H1 (cell line): Measurements from ENCODE around the gene NDUFS5. TPM values are rescaled to one million over a fixed set of nuclear protein-coding genes. Genes with fewer than 3 reads are reported as not detected.

Source experiments
- CTCF ChIA-PET: fragments of 300-600 bp; sonication (Branson Sonifier 250); formaldehyde crosslinking; loops from one replicate; lab custom pipeline; 2021; ENCODE audit not compliant: partially characterized antibody; lab: Charles Lee
- POLR2A ChIA-PET: fragments of 300-600 bp; sonication (Branson Sonifier 250); formaldehyde crosslinking; loops from one replicate; lab custom pipeline; 2021; ENCODE audit warnings: inconsistent platforms; ENCODE audit not compliant: partially characterized antibody; lab: Charles Lee
- DNase-seq, 2 experiments: peaks; one replicate each; pipeline versions ENCODE4 v3.0.0 to v3.0.0-alpha.2; 2010 to 2022; ENCODE audit warnings: low spot score in 2 of 2, low read depth in 1 of 2, mixed read lengths in 1 of 2
- FAIRE-seq: peaks from 2 replicates; lab custom pipeline; 2011; peaks lifted over from hg19 to GRCh38; lab: Jason Lieb, UNC
- H2AFZ ChIP-seq: 2 replicates; pipeline ENCODE4 v1.8.1; 2012; ENCODE audit warnings: low read length, inconsistent platforms
- H2AK5ac ChIP-seq: 2 replicates; pipeline ENCODE4 v1.6.1; 2013; ENCODE audit warnings: low read depth, low read length
- H2BK120ac ChIP-seq: replicated peaks from 2 replicates; pipeline ENCODE3; 2013; ENCODE audit warnings: low read depth, low read length, inconsistent platforms
- H2BK12ac ChIP-seq: 2 replicates; pipeline ENCODE4 v1.6.1; 2013; ENCODE audit warnings: low read depth, low read length
- H2BK15ac ChIP-seq: 2 replicates; pipeline ENCODE4 v1.6.1; 2013; ENCODE audit warnings: low read length
- H2BK20ac ChIP-seq: 2 replicates; pipeline ENCODE4 v1.6.1; 2013; ENCODE audit warnings: low read length
- H2BK5ac ChIP-seq: 2 replicates; pipeline ENCODE4 v1.6.1; 2013; ENCODE audit warnings: low read depth, low read length
- H3K14ac ChIP-seq: 2 replicates; pipeline ENCODE4 v1.6.1; 2013; ENCODE audit warnings: inconsistent platforms; ENCODE audit not compliant: insufficient read length
- H3K18ac ChIP-seq: 2 replicates; pipeline ENCODE4 v1.6.1; 2013; ENCODE audit warnings: low read length; ENCODE audit errors: extremely low read depth
- H3K23ac ChIP-seq: 2 replicates; pipeline ENCODE4 v1.6.1; 2013; ENCODE audit warnings: inconsistent platforms; ENCODE audit not compliant: insufficient read length
- H3K23me2 ChIP-seq: 2 replicates; pipeline ENCODE4 v1.6.1; 2013; ENCODE audit warnings: low read depth, low read length
- H3K27ac ChIP-seq: 2 replicates; pipeline ENCODE4 v1.6.1; 2011; ENCODE audit warnings: low read depth, low read length, inconsistent platforms
- H3K27me3 ChIP-seq, 4 experiments: replicated peaks in 1 of 4; 1 replicate in 1 of 4; 2 replicates in 3 of 4; pipeline versions ENCODE4 v1.6.1 to v1.8.1; 2011 to 2013; ENCODE audit warnings: low read length in 3 of 4, mild to moderate bottlenecking in 3 of 4, inconsistent platforms in 2 of 4, mixed read lengths in 2 of 4, moderate library complexity in 1 of 4; ENCODE audit not compliant: control insufficient read depth in 3 of 4, insufficient read depth in 3 of 4; ENCODE audit errors: extremely low read depth in 1 of 4
- H3K36me3 ChIP-seq, 4 experiments: 2 replicates each; pipeline versions ENCODE4 v1.6.1 to v1.8.1; 2011 to 2013; ENCODE audit warnings: mild to moderate bottlenecking in 4 of 4, low read length in 3 of 4, moderate library complexity in 2 of 4, control low read depth in 1 of 4, inconsistent platforms in 1 of 4; ENCODE audit not compliant: insufficient read depth in 4 of 4, control insufficient read depth in 2 of 4
- H3K4ac ChIP-seq: replicated peaks from 2 replicates; pipeline ENCODE3; 2013; ENCODE audit warnings: low read length, low read depth, mixed read lengths, inconsistent platforms; ENCODE audit not compliant: insufficient read length
- H3K4me1 ChIP-seq, 4 experiments: replicated peaks in 1 of 4; 1 replicate in 1 of 4; 2 replicates in 3 of 4; pipeline versions ENCODE4 v1.6.1 to v1.8.1; 2011 to 2013; ENCODE audit warnings: low read length in 3 of 4, inconsistent platforms in 2 of 4, mixed read lengths in 1 of 4; ENCODE audit not compliant: insufficient read depth in 4 of 4, control insufficient read depth in 3 of 4
- H3K4me2 ChIP-seq, 2 experiments: 2 replicates each; pipeline versions ENCODE4 v1.6.1 to v1.8.1; 2011 to 2013; ENCODE audit warnings: low read depth in 2 of 2, low read length in 2 of 2, control low read depth in 1 of 2, inconsistent platforms in 1 of 2, mild to moderate bottlenecking in 1 of 2; ENCODE audit not compliant: insufficient read depth in 1 of 2
- H3K4me3 ChIP-seq, 4 experiments: fragments of 200-600, 300-600 bp in 1 of 4; sonication (generic), shearing (Covaris generic), sonication (Bioruptor Twin) in 1 of 4; 2 replicates each; pipeline versions ENCODE4 v1.5.1 to v1.8.1; 2011 to 2016; ENCODE audit warnings: low read length in 4 of 4, low read depth in 3 of 4, control low read depth in 2 of 4, inconsistent platforms in 2 of 4, mild to moderate bottlenecking in 2 of 4, mixed read lengths in 1 of 4, moderate library complexity in 1 of 4; ENCODE audit not compliant: insufficient read depth in 2 of 4; ENCODE audit errors: extremely low read depth in 1 of 4
- H3K56ac ChIP-seq: replicated peaks from 2 replicates; pipeline ENCODE3; 2013; ENCODE audit warnings: low read depth, mild to moderate bottlenecking, mixed read lengths, low read length, inconsistent platforms; ENCODE audit not compliant: insufficient read length
- H3K79me1 ChIP-seq: 2 replicates; pipeline ENCODE4 v1.6.1; 2013; ENCODE audit warnings: low read depth, low read length, control low read depth
- H3K79me2 ChIP-seq, 2 experiments: 2 replicates each; pipeline versions ENCODE4 v1.6.1 to v1.8.1; 2012 to 2013; ENCODE audit warnings: low read length in 2 of 2, mild to moderate bottlenecking in 2 of 2, inconsistent platforms in 1 of 2; ENCODE audit not compliant: insufficient read depth in 2 of 2, control insufficient read depth in 1 of 2
- H3K9ac ChIP-seq, 4 experiments: replicated peaks in 1 of 4; 1 replicate in 1 of 4; 2 replicates in 3 of 4; pipeline versions ENCODE4 v1.6.1 to v1.8.1; 2011 to 2013; ENCODE audit warnings: low read depth in 3 of 4, low read length in 3 of 4, control low read depth in 2 of 4, mild to moderate bottlenecking in 2 of 4, moderate library complexity in 2 of 4, inconsistent platforms in 1 of 4; ENCODE audit errors: extremely low read depth in 1 of 4
- H3K9me3 ChIP-seq, 2 experiments: 2 replicates each; pipeline versions ENCODE4 v1.6.1 to v1.8.1; 2012 to 2013; ENCODE audit warnings: mild to moderate bottlenecking in 2 of 2, moderate library complexity in 2 of 2, control low read depth in 1 of 2, inconsistent platforms in 1 of 2, low read depth in 1 of 2, low read length in 1 of 2, mixed read lengths in 1 of 2; ENCODE audit not compliant: insufficient read depth in 2 of 2
- H4K20me1 ChIP-seq, 2 experiments: replicated peaks in 1 of 2; 2 replicates each; pipeline versions ENCODE3 to v1.8.1; 2011 to 2013; ENCODE audit warnings: inconsistent platforms in 2 of 2, low read length in 2 of 2, mild to moderate bottlenecking in 1 of 2; ENCODE audit not compliant: insufficient read depth in 2 of 2, control insufficient read depth in 1 of 2
- H4K5ac ChIP-seq: 2 replicates; pipeline ENCODE4 v1.6.1; 2013; ENCODE audit warnings: low read length, low read depth, mixed read lengths, inconsistent platforms; ENCODE audit not compliant: insufficient read length
- H4K8ac ChIP-seq: 2 replicates; pipeline ENCODE4 v1.8.0; 2013; ENCODE audit warnings: mild to moderate bottlenecking, moderate library complexity, low read length, inconsistent platforms; ENCODE audit not compliant: insufficient read depth; ENCODE audit errors: extremely low read depth
- H4K91ac ChIP-seq: replicated peaks from 2 replicates; pipeline ENCODE3; 2013; ENCODE audit warnings: low read length, mixed read lengths, inconsistent platforms; ENCODE audit not compliant: insufficient read length
- ATF3 ChIP-seq: IDR thresholded peaks from 2 replicates; pipeline ENCODE4 v1.6.1; 2011; ENCODE audit warnings: low read depth, mild to moderate bottlenecking, low read length; ENCODE audit not compliant: insufficient read depth
- CHD1 ChIP-seq: IDR thresholded peaks from 2 replicates; pipeline ENCODE4 v1.6.1; 2012; ENCODE audit warnings: low read depth, low read length, improper control_type of control experiment
- HDAC6 ChIP-seq: IDR thresholded peaks from one replicate; pipeline ENCODE4 v1.7.1; 2012; ENCODE audit warnings: low read depth, mild to moderate bottlenecking, inconsistent platforms, low read length, moderate library complexity
- JUN ChIP-seq: IDR thresholded peaks from 2 replicates; pipeline ENCODE4 v1.6.1; 2011; ENCODE audit warnings: low read depth, mild to moderate bottlenecking, improper control_type of control experiment, low read length
- MAX ChIP-seq: IDR thresholded peaks from 2 replicates; pipeline ENCODE4 v1.6.1; 2012; ENCODE audit warnings: inconsistent platforms
- RBBP5 ChIP-seq: IDR thresholded peaks from 2 replicates; pipeline ENCODE4 v1.7.1; 2012; ENCODE audit warnings: low read depth, mild to moderate bottlenecking, inconsistent platforms, low read length, moderate library complexity, borderline replicate concordance
- SAP30 ChIP-seq: fragments of 300-600 bp; sonication (generic); IDR thresholded peaks from 2 replicates; pipeline ENCODE4 v1.7.1; 2012; ENCODE audit warnings: low read length, moderate library complexity, mild to moderate bottlenecking, inconsistent platforms; ENCODE audit not compliant: insufficient read depth, insufficient replicate concordance
- SIN3A ChIP-seq, 2 experiments: IDR thresholded peaks in 1 of 2; conservative IDR thresholded peaks in 1 of 2; 2 replicates each; pipeline ENCODE4 v1.6.1; 2011 to 2012; ENCODE audit warnings: low read length in 2 of 2, improper control_type of control experiment in 1 of 2, low read depth in 1 of 2, mild to moderate bottlenecking in 1 of 2
- TAF7 ChIP-seq: optimal IDR thresholded peaks from 2 replicates; pipeline ENCODE3; 2011; ENCODE audit warnings: low read depth, mild to moderate bottlenecking, inconsistent platforms, low read length, moderate library complexity, borderline replicate concordance
- YY1 ChIP-seq: IDR thresholded peaks from 2 replicates; pipeline ENCODE4 v1.6.1; 2011; ENCODE audit warnings: low read depth, mild to moderate bottlenecking, low read length
- whole genome bisulfite sequencing, 2 experiments: shearing (Covaris generic) in 1 of 2; methylation state at CpG; one replicate each; pipeline versions ENCODE4 v1.1.6 to v1.1.7; 2013 to 2015; ENCODE audit warnings: low lambda C conversion rate in 2 of 2, mixed read lengths in 2 of 2, inconsistent platforms in 1 of 2, low coverage in 1 of 2, missing lambda C conversion rate in 1 of 2; ENCODE audit not compliant: insufficient replicate concordance in 2 of 2, insufficient coverage in 1 of 2, insufficient read length in 1 of 2; ENCODE audit errors: extremely low coverage in 1 of 2, missing lambda C conversion rate in 1 of 2; 5-methylcytosine and 5-hydroxymethylcytosine counted together
- polyA plus RNA-seq, 7 experiments: library from polyadenylated mRNA; depleted of rRNA in 3 of 7; stranded (reverse) in 5 of 7; unstranded in 2 of 7; fragments of >200 nt in 5 of 7; fragments of 200-250 nt in 2 of 7; gene quantifications; 1 replicate in 5 of 7; 2 replicates in 1 of 7; 4 replicates in 1 of 7; pipeline versions ENCODE4 v1.2.1 to v1.2.3, GENCODE V29; 2011 to 2013; ENCODE audit warnings: missing spikeins in 2 of 7, mixed read lengths in 2 of 7
- total RNA-seq: library from RNA; stranded (reverse); fragmentation: NEBNext Ultra II Directional; extraction: Animal tissue kit (Norgen Biotek cat#: 25700); gene quantifications from 2 replicates; pipeline ENCODE4 v1.2.1, GENCODE V29; 2021

The NDUFS5 gene
- total and polyA plus RNA-seq, 2 of the 8 experiments (the other 6 are each of a cell fraction or from before 2014, with no cell fraction given), result 435 to 835 TPM

GRCh38 chr1:39016604-39017171 is 9.5 kb upstream of the NDUFS5 start:
- H3K23me2 ChIP-seq, result no peaks in the 10 kb centered on the region
- H2BK5ac ChIP-seq, result peak overlapping the region; percentile 53; the same call in 1 of the 2 replicates
- H2AK5ac ChIP-seq, result no peak overlapping the region
- H3K9me3 ChIP-seq, result no peaks in the 10 kb centered on the region
- H3K79me2 ChIP-seq, result no peaks in the 10 kb centered on the region
- no peaks in the 10 kb centered on the region for H3K79me1 ChIP-seq
- H2AFZ ChIP-seq, result peak overlapping the region; percentile 19; the same call in 1 of the 2 replicates
- H2BK20ac ChIP-seq, result no peak overlapping the region
- ChIA-PET CTCF (interaction anchor here (0.7 to 2.0 kb wide), 4 partner anchors 10 to 123 kb away, joined by 3 to 6 read pairs (median 4); no protein-coding TSS in a partner anchor), POLR2A (interaction anchor here (0.7 to 11.3 kb wide), 14 partner anchors 8 to 98 kb away, joined by 3 to 182 read pairs (median 4); partner anchors contain the start of gene NDUFS5)
- no peak overlapping the region for H4K91ac ChIP-seq
- H4K5ac ChIP-seq, result peak overlapping the region; percentile 32
- no peak overlapping the region for H2BK15ac ChIP-seq
- H3K4me3 ChIP-seq, result peak overlapping the region in 2 of 4 experiments; percentile 3 to 8; a peak in 2 of 8 replicates
- H3K14ac ChIP-seq, result no peak overlapping the region
- H2BK120ac ChIP-seq, result no peak overlapping the region
- peaks cover 6 to 14% (median 8%) of the 10 kb centered on the region in 4 experiments; a peak in 5 of 7 replicates for H3K4me1 ChIP-seq
- H3K56ac ChIP-seq, result no peak overlapping the region
- no peak overlapping the region for H3K23ac ChIP-seq
- peak overlapping the region; percentile 65; the same call in 1 of the 2 replicates for H2BK12ac ChIP-seq
- FAIRE-seq, result peak; percentile 79
- peak overlapping the region in 1 of 4 experiments; percentile 12; a peak in 1 of 7 replicates for H3K9ac ChIP-seq
- peak overlapping the region; percentile 39 to 50 for H3K4me2 ChIP-seq
- peak in 1 of 2 experiments; percentile 63 for DNase-seq
- no peak overlapping the region for H3K4ac ChIP-seq
- H4K8ac ChIP-seq, result peak overlapping the region; percentile 63; the same call in 1 of the 2 replicates
- 38% methylated on average over 10 of the region's 10 CpGs; no CpG with 5 or more reads in 1 of the 2 experiments for WGBS, 2 experiments
- H3K36me3 ChIP-seq, result peaks cover 0 to 10% (median 3%) of the 10 kb centered on the region in 4 experiments; a peak in 2 of 8 replicates
- H3K18ac ChIP-seq, result peak overlapping the region; percentile 73; the same call in 1 of the 2 replicates
- no peaks in the 10 kb centered on the region; a peak in 1 of 7 replicates for H3K27me3 ChIP-seq
- H3K27ac ChIP-seq, result peak overlapping the region; percentile 21; the same call in 1 of the 2 replicates
- H4K20me1 ChIP-seq, result peaks cover 0 to 2% of the 10 kb centered on the region in 2 experiments
- TF ChIP-seq YY1 (0 out of 2 replicates have a peak, but pooled peaks have one; percentile 14), CHD1 (no peak), TAF7 (peak; percentile 38), JUN (no peak), HDAC6 (no peak), ATF3 (no peak), MAX (0 out of 2 replicates have a peak, but pooled peaks have one; percentile 32), SIN3A (conservative IDR thresholded peaks at IDR 0.05 in 1 of 2, IDR thresholded peaks at IDR 0.05 in 1 of 2; ENCODE audit: low read depth in 1 of 2, low read length in 2 of 2) (0 out of 4 replicates have a peak, but pooled peaks of 1 of the 2 experiments have one; percentile 24), SAP30 (no peak), RBBP5 (peak; percentile 53; the same call in 1 of the 2 replicates)
